Mesenchymal stem cell (in vitro differentiated cells and primary cell): ENCODE measurements around the gene ATP8A1.

Source experiments
- DNase-seq: peaks from one replicate; pipeline ENCODE4 v3.0.0-alpha.2; 2013
- H2AFZ ChIP-seq: one replicate; pipeline ENCODE4 v1.6.1; 2013; ENCODE audit warnings: low read depth, mild to moderate bottlenecking, control low read depth, inconsistent platforms, low read length, moderate library complexity
- H2AK5ac ChIP-seq: 2 replicates; pipeline ENCODE4 v1.6.1; 2013; ENCODE audit warnings: low read length, moderate library complexity, mild to moderate bottlenecking, inconsistent platforms; ENCODE audit not compliant: severe bottlenecking
- H2BK120ac ChIP-seq: one replicate; pipeline ENCODE4 v1.6.1; 2013; ENCODE audit warnings: low read depth, mild to moderate bottlenecking, inconsistent platforms, low read length, moderate library complexity
- H2BK12ac ChIP-seq, 2 experiments: one replicate each; pipeline ENCODE4 v1.6.1; 2013; ENCODE audit warnings: inconsistent platforms in 2 of 2, low read length in 2 of 2, mild to moderate bottlenecking in 2 of 2, moderate library complexity in 2 of 2, control low read depth in 1 of 2
- H2BK15ac ChIP-seq: one replicate; pipeline ENCODE4 v1.6.1; 2013; ENCODE audit warnings: mild to moderate bottlenecking, low read depth, inconsistent platforms; ENCODE audit not compliant: poor library complexity, severe bottlenecking
- H2BK5ac ChIP-seq: 2 replicates; pipeline ENCODE4 v1.6.1; 2013; ENCODE audit warnings: low read depth, mild to moderate bottlenecking, low read length, control low read depth, inconsistent platforms; ENCODE audit not compliant: poor library complexity, severe bottlenecking
- H3K14ac ChIP-seq, 2 experiments: one replicate each; pipeline ENCODE4 v1.6.1; 2013; ENCODE audit warnings: inconsistent platforms in 2 of 2, low read length in 2 of 2, control low read depth in 1 of 2, mild to moderate bottlenecking in 1 of 2, moderate library complexity in 1 of 2
- H3K18ac ChIP-seq, 2 experiments: one replicate each; pipeline ENCODE4 v1.6.1; 2013; ENCODE audit warnings: inconsistent platforms in 2 of 2, low read length in 2 of 2, control low read depth in 1 of 2, low read depth in 1 of 2, mild to moderate bottlenecking in 1 of 2
- H3K23ac ChIP-seq, 2 experiments: one replicate each; pipeline ENCODE4 v1.6.1; 2013; ENCODE audit warnings: inconsistent platforms in 2 of 2, low read length in 2 of 2, mild to moderate bottlenecking in 2 of 2, moderate library complexity in 2 of 2, control low read depth in 1 of 2
- H3K27ac ChIP-seq: 2 replicates; pipeline ENCODE4 v1.5.1; 2013; ENCODE audit warnings: mild to moderate bottlenecking, moderate library complexity, low read length, control low read depth, inconsistent platforms; ENCODE audit not compliant: poor library complexity, severe bottlenecking
- H3K27me3 ChIP-seq, 2 experiments: 2 replicates each; pipeline versions ENCODE4 v1.6.1 to v1.7.0; 2013; ENCODE audit warnings: low read length in 2 of 2, mild to moderate bottlenecking in 2 of 2, moderate library complexity in 2 of 2, control low read depth in 1 of 2, inconsistent platforms in 1 of 2; ENCODE audit not compliant: control insufficient read depth in 1 of 2, insufficient read depth in 1 of 2
- H3K36me3 ChIP-seq, 2 experiments: 2 replicates each; pipeline versions ENCODE4 v1.6.1 to v1.7.0; 2013; ENCODE audit warnings: low read length in 2 of 2, control low read depth in 1 of 2, inconsistent platforms in 1 of 2, low read depth in 1 of 2, mild to moderate bottlenecking in 1 of 2; ENCODE audit not compliant: insufficient read depth in 2 of 2, control insufficient read depth in 1 of 2
- H3K4ac ChIP-seq, 2 experiments: one replicate each; pipeline ENCODE4 v1.6.1; 2013; ENCODE audit warnings: inconsistent platforms in 2 of 2, low read length in 2 of 2, mild to moderate bottlenecking in 2 of 2, moderate library complexity in 2 of 2, control low read depth in 1 of 2, low read depth in 1 of 2
- H3K4me1 ChIP-seq: 2 replicates; pipeline ENCODE4 v1.6.1; 2013; ENCODE audit warnings: low read depth, low read length, control low read depth; ENCODE audit not compliant: control insufficient read depth, insufficient read depth
- H3K4me2 ChIP-seq: 2 replicates; pipeline ENCODE4 v1.6.1; 2013; ENCODE audit warnings: low read length, mild to moderate bottlenecking, inconsistent platforms; ENCODE audit not compliant: poor library complexity, severe bottlenecking
- H3K4me3 ChIP-seq, 2 experiments: 2 replicates each; pipeline versions ENCODE4 v1.5.1 to v1.7.0; 2013; ENCODE audit warnings: low read length in 2 of 2, mild to moderate bottlenecking in 2 of 2, control low read depth in 1 of 2, low read depth in 1 of 2; ENCODE audit not compliant: insufficient read depth in 1 of 2
- H3K79me1 ChIP-seq: replicated peaks from 2 replicates; pipeline ENCODE4 v1.6.1; 2013; ENCODE audit warnings: mild to moderate bottlenecking, control low read depth, low read length, inconsistent platforms; ENCODE audit not compliant: poor library complexity, severe bottlenecking
- H3K9ac ChIP-seq: 2 replicates; pipeline ENCODE4 v1.7.0; 2013; ENCODE audit warnings: mild to moderate bottlenecking, low read length, moderate library complexity
- H3K9me3 ChIP-seq: 2 replicates; pipeline ENCODE4 v1.7.0; 2013; ENCODE audit warnings: mild to moderate bottlenecking, low read length; ENCODE audit not compliant: control insufficient read depth
- H4K8ac ChIP-seq: one replicate; pipeline ENCODE4 v1.6.1; 2013; ENCODE audit warnings: inconsistent platforms, mild to moderate bottlenecking, low read length, moderate library complexity
- H4K91ac ChIP-seq: one replicate; pipeline ENCODE4 v1.6.1; 2013; ENCODE audit warnings: mild to moderate bottlenecking, low read length, inconsistent platforms
- WGBS: methylation state at CpG from one replicate; pipeline ENCODE4 v1.1.7; 2013; ENCODE audit warnings: mixed read lengths; 5-methylcytosine and 5-hydroxymethylcytosine counted together

Gene ATP8A1

GRCh38 chr4:42566835-42567234, 90.1 kb downstream of the ATP8A1 start:
- Histone ChIP-seq H2BK12ac (no peak overlapping the region), H3K23ac (no peak overlapping the region), H3K36me3 (no peaks in the 10 kb centered on the region), H3K4ac (no peak overlapping the region), H3K9ac (no peak overlapping the region), H2BK120ac (no peak overlapping the region), H3K27ac (no peak overlapping the region), H2BK15ac (no peak overlapping the region), H3K79me1 (no peaks in the 10 kb centered on the region), H3K4me1 (no peaks in the 10 kb centered on the region), H2AFZ (no peak overlapping the region), H2BK5ac (no peak overlapping the region), H3K4me2 (no peak overlapping the region), H3K9me3 (no peaks in the 10 kb centered on the region), H4K91ac (no peak overlapping the region), H2AK5ac (no peak overlapping the region), H3K14ac (no peak overlapping the region), H4K8ac (no peak overlapping the region), H3K18ac (no peak overlapping the region), H3K4me3 (no peak overlapping the region), H3K27me3 (no peaks in the 10 kb centered on the region)
- DNase-seq = no peak
- no CpG with 5 or more reads among the region's 1 CpG for WGBS

DNA sequence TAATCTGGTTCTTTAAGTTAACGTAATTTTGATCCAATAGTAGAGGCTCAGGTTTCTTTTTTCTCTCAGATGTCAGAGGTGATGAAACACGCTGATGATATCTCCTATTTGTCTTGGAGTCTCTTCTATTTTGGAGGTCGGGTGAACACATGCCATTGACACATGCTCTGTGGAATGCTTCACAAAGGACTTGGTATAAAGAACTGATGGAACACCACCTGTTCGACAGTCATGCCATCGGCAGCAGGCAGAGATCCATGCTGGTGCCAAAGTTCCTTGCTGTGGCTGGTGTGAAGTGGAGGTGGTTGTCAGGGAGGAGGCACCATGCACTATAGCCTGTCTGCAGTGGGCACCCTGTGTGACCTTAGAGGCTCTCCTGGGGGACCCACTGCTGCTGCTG, 94.9 kb downstream of the ATP8A1 start:
- WGBS = 82% methylated on average over 5 of the region's 5 CpGs

DNA sequence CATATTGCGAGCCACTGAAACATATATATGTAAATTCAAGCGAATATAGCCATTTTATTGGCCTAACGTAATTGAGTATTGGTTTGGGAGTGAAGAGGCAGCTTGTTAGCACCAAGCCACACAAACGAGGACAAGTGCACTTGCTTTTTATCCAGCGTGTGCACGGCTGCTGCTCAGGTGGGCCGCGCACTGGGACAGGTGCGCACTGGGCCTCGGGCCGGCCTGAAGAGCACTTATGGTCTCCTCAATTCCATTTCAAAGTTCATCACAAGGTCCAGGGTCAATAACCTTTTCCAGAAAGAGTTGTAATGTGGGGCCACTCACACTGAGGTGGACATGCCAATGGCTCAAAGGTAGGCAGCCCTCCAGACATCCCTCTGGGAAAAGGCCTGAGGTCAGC, 95.9 kb downstream of the ATP8A1 start:
- Histone ChIP-seq H3K14ac (no peak overlapping the region), H3K27ac (no peak overlapping the region), H4K8ac (no peak overlapping the region), H3K9ac (no peak overlapping the region), H2AFZ (no peak overlapping the region), H3K9me3 (no peaks in the 10 kb centered on the region), H3K4me1 (peaks cover 2% of the 10 kb centered on the region), H3K18ac (no peak overlapping the region), H3K4me3 (no peak overlapping the region), H4K91ac (no peak overlapping the region), H2BK120ac (no peak overlapping the region), H3K4ac (no peak overlapping the region), H3K79me1 (no peaks in the 10 kb centered on the region), H2AK5ac (no peak overlapping the region), H2BK5ac (no peak overlapping the region), H3K27me3 (no peaks in the 10 kb centered on the region), H2BK15ac (no peak overlapping the region), H3K36me3 (no peaks in the 10 kb centered on the region), H2BK12ac (no peak overlapping the region), H3K23ac (no peak overlapping the region), H3K4me2 (no peak overlapping the region)
- no peak for DNase-seq
- 94% methylated on average over 11 of the region's 11 CpGs for WGBS

More for the DNA sequence above, 94.9 kb downstream of the ATP8A1 start:
- Histone ChIP-seq H2AFZ (no peak overlapping the region), H3K23ac (no peak overlapping the region), H3K79me1 (no peaks in the 10 kb centered on the region), H3K4me1 (peaks cover 2% of the 10 kb centered on the region), H3K14ac (no peak overlapping the region), H2BK120ac (no peak overlapping the region), H3K27me3 (no peaks in the 10 kb centered on the region), H3K4me2 (no peak overlapping the region), H3K4ac (no peak overlapping the region), H2BK15ac (no peak overlapping the region), H4K91ac (no peak overlapping the region), H2BK5ac (no peak overlapping the region), H3K18ac (no peak overlapping the region), H2BK12ac (no peak overlapping the region), H3K9me3 (no peaks in the 10 kb centered on the region), H4K8ac (no peak overlapping the region), H3K27ac (no peak overlapping the region), H3K4me3 (no peak overlapping the region), H3K36me3 (no peaks in the 10 kb centered on the region), H3K9ac (no peak overlapping the region), H2AK5ac (no peak overlapping the region)
- no peak for DNase-seq

- no peak overlapping the region for H3K23ac ChIP-seq
- WGBS = 40% methylated on average over 1 of the region's 3 CpGs
- H2AFZ ChIP-seq = no peak overlapping the region
Observed at GRCh38 chr4:42560467-42560861, 96.4 kb downstream of the ATP8A1 start.

More at GRCh38 chr4:42560467-42560861, 96.4 kb downstream of the ATP8A1 start:
- Histone ChIP-seq H2BK5ac (no peak overlapping the region), H3K36me3 (no peaks in the 10 kb centered on the region), H2BK12ac (no peak overlapping the region), H2BK120ac (no peak overlapping the region), H3K4me2 (no peak overlapping the region), H2BK15ac (no peak overlapping the region), H3K18ac (no peak overlapping the region), H3K9ac (no peak overlapping the region), H3K4ac (no peak overlapping the region), H2AK5ac (no peak overlapping the region), H3K27ac (no peak overlapping the region), H4K8ac (no peak overlapping the region), H3K4me3 (no peak overlapping the region), H3K14ac (no peak overlapping the region), H3K9me3 (no peaks in the 10 kb centered on the region), H3K79me1 (no peaks in the 10 kb centered on the region), H4K91ac (no peak overlapping the region), H3K27me3 (no peaks in the 10 kb centered on the region), H3K4me1 (peaks cover 2% of the 10 kb centered on the region)
- DNase-seq = no peak
